HG03103 (cell line): ENCODE data around the gene DST.
"Not testable (repeated sequence)": the region's sequence is repeated elsewhere in the genome, so short reads cannot be mapped to it uniquely, and the experiment has no call there.

Experiments used
- ATAC-seq: cut with Tn5 transposase; IDR thresholded peaks from one replicate; pipeline ENCODE4 v1.9.1; 2021; ENCODE audit warnings: low read depth; ENCODE audit not compliant: unreplicated experiment

DST gene

DNA sequence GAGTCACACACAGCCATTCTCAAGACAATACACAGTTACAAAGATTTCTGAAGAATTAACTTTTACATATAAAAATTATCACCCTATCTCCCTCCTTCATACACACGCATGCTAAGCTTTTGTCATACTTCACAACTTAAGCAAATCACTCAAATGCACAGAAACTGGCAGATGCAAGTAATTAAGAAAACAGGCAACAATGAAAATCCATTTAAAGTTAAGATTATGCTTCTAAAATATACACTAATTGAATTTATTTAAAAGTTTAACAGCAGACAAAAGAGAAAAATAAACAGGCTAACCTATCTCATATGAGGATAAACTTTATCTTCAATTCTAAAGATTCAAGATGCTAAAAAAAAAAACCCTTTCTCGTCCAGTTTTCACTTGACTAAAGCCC, 68.4 kb downstream of the DST start:
- no peak for ATAC-seq

DNA sequence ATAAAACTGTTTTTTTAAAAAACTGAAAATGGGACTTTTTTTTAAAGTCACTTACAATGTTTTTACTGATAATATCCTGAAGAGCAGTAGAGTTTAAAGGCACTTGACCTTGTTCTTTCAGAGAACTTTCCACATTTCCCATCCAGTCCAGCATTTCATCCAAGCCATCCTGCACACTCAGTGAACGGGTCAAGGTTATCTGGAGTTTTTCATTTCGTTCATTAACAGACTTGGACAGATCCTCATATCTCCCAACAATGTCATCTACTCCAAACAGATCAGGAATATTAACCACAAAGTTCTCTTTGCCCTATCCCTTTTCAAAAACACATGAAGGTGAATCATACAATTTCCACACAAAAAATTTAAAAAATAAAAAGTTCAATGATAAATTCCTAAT, 69.1 kb downstream of the DST start:
- no peak for ATAC-seq

DNA sequence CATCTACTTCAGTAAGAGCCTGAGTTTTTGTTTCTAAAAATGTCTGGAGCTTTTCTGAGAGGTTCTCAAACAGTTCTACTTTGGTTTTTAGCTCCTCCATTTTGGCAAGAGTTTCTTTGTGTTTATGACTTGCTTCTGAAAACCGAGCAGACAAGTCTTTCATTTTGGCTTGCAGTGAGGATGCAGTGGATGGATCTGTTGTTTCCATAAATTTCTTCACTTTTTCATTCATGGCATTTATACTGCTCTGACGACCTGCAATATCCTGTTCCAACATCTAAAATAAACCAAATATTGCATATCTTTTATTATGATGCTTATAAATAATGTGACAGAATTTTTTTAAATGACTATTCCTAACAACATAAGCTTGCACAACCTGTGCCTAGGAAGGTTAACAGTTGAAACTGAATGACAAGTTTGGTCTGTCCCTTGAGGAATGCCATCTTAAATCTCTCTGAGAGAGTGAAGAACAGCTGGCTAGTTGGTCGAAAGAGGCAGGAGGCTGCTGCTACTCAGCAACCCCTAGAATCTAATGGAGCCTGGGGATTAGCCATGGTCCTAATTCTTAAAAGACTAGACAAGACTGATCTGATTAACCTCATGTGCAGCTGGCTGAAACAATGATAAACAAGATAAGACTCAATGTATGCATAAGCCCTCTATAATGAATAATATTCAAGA, 69.8 kb downstream of the DST start:
- ATAC-seq = no peak

DNA sequence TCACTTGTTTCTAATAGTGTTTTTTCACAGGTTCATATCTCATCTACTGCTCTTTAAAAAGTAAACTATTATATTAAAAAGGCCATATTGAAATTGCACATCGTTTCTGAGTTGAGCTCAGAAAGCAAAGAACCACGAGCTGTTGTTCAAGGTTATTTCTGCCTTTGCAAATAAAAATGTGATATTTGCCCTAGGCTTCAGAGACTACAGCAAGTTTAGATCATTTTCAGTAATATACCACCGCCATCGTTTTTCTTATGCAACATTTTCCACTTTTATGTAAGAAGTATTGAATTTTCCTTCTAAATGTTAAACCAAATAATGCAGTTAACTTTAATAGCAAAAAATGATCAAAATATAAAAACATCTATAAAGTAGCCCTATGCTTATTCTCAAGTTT, 71.1 kb downstream of the DST start:
- ATAC-seq = no peak

DNA sequence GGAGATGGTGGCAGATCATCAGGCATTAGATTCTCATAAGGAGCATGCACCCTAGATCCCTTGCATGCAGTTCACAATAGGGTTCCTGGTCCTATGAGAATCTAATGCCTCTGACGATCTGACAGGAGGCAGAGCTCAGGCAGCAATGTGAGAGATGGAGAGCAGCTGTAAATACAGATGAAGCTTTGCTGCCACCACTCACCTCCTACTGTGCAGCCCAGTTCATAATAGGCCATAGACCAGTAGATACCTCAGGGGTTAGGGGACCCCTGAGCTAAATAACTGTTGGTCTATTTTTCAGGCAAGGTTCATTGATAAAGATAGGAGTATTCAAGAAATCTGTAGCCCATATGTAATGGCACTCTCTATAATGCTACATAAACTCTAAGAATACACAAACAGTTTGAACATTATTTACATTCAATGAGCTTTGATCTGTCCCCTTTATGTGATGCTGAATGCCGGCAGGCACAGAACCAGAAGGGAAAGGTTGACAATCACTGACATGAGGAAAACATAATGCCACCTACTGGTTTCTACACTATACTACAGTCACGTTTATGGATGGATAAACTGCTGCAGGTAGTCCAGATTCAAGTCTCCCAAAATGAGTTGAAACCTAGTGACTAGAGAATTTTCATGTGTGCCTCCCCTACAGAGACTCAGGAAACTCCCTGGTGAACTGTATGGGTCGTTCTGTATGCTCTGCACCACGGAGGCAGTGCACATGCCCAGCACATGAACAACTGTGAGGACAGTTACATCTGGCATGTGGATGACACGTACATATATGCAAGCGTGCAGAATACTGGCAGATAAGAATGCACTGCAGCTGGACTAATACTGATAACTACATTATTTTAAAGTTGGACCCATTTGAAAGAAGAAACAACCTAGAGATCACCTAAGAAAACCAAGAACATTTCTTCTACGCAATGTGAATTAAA, 72.0 kb downstream of the DST start:
- ATAC-seq = peak; percentile 95

DNA sequence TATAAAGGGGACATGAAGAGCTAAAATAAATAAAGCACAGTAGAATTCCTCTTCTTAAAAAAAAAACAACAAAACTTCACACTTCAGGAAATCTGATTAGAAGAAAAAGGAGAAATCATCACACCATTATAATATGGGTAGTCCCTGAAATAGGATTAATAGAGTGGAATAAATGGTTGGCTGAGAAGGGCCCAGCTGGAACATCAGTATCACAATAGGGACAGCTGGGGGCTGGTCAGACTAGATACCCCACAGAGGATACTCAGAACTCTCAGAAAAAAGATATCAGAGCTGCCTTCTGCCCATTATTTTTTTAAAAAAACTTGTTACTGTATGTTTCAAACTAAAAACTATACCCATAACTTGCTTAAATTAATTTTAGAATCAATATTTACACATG, 75.2 kb downstream of the DST start:
- ATAC-seq = no peak

DNA sequence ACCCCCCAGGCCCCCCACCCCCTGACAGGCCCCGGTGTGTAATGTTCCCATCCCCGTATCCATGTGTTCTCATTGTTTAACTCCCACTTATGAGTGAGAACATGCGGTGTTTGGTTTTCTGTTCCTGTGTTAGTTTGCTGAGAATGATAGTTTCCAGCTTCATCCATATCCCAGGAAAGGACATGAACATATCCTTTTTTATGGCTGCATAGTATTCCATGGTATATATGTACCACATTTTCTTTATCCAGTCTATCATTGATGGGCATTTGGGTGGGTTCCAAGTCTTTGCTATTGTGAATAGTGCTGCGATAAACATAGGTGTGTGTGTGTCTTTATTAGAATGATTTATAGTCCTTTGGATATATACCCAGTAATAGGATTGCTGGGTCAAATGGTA, 80.0 kb downstream of the DST start:
- not testable (repeated sequence) for ATAC-seq

DNA sequence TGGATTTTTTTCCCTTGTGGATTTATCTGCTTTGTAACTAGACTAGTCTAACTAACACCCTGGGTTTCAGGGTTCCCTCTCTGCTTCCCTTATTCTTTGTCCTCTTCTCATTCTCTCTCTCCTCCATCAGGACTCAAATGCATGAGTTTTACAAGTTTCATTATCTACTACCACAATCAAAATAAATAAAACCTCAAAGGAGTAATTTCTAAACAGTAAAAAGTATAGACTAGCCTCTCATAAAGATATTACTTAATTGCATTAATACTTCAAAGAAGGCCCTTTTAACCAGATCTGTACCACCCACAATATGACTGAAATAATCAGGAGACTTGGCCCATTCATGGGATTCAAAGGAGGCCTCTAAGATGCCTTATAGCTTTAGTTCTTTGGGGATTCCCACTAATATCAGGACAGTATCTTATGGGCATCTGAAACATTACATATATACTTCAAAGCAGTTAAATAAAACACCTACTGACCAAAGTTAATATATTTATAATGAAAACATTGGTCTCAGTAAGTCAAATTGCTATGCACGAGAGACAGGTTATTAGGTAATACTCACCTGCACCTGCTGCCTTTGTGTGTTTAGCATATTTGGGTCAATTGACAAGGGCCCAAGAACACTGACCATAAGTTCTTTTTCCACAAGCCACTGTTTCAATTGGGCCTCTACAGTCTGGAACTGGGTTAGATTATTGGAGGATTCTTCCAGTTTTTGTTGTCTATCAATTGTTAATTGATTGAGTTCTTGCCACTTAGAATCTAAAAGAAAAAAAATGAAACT, 85.7 kb downstream of the DST start:
- ATAC-seq = no peak

DNA sequence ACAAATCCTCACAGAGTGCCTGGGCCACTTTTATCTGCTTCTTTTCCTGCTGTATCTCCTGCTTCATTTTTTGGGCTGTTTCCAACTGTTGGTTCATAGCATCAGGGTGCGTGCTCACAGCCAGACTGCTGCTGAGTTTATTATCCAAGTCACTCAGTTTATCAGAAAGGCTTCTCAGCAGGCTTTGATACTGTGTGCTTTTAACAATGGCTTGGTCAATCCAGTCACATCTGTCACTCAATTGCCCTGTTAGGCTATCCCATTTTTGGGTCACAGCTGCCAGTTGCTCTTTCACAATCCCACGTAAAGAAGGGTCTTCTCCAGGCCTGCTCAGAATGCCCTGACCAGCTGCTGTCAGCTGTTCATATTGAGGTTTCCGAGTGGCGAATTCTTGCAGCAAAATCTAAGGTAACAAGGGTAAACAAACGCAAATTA, 87.2 kb downstream of the DST start:
- no peak for ATAC-seq

DNA sequence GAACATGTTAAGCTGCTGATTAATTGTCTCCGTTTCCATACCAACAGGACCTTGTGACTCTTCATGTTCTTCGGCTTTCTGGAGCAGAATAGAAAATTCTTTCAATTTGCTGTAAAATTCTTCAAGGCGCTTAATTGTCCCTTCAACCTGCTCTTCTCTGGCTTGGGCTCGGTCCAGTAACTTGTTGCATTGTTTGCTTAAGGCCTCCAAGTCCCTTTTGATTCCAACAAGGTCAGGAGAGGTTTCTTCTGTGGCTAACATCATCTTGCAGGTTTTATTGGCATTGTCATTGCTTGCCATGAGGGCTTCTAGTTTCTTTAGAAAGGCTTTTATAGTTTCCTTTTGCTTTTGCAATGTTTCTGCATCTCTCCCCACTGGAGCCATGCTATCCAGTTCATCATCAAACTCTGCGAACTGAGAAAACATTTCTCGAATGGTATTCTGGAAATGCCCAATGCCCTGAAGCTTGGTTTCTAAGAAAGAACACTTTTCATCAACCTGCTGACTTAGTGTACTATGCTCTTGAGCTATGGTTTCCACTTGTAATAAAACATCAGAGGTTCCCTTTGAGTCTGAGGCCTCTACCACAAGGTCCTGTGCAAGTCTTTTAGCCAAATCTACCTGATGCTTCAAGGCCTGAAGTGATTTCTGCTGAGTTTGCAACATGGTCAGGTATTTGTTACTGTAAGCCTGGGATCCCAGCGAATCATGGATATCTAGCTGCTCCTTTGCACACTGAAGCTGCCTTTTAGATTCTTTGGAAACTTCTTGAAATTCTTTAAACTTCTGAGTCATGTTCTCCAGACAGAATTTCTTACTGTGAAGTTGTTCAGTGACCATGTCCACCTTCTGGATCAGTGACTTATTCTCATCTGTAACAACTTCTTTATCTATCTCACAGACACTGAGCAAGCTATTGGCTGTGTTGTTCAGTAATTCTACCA, 90.2 kb downstream of the DST start:
- ATAC-seq = no peak

DNA sequence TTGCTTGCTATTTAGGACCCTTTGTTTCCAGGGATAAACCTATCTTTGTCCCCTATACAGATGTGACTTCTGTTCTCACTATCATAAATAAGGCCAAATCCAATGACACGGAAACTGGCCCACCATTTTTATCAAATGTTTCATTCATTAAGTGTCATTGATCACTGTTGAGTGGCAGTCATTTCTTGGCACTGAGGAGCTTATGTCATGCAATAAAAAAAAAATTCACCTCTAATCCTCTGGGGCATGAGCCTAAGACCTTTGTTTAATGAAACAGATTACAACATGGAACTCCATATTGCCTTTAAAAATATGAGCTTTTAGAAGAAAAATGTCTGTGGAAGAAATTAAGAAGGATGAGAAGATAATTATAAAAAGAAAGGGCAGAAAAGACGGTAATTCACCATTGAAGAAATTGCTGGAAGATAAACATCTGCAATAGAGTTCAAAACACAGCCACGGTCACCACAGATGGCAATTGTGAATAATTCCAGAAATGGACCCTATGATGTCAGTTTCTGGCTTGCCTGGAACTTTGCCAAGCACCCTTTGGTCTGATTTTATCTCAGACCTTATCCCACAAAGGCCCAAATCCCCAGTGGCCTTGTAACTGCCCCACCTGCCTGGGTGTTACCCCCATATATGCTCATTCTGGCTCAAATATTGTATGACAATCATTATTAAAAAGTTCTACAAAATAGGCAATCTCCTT, 91.1 kb downstream of the DST start:
- ATAC-seq = no peak

DNA sequence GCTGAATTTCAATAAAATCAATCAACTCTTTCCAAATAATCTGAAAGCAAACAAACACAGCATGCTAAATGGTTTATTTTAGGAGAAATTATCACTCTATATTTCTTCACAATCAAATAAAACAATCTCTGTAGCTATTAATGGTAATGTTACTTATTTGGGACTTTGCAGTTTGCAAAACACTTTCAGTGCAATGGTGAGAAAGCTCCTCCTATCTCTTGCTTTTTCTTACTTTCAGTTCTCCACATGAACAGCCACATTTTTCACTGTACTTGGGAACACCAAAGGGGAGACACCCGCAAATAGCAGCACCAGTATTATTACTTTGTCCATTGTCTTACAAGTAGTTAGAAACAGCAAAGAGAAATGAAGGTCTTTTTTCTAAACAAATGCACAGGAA, 92.4 kb downstream of the DST start:
- ATAC-seq = no peak

DNA sequence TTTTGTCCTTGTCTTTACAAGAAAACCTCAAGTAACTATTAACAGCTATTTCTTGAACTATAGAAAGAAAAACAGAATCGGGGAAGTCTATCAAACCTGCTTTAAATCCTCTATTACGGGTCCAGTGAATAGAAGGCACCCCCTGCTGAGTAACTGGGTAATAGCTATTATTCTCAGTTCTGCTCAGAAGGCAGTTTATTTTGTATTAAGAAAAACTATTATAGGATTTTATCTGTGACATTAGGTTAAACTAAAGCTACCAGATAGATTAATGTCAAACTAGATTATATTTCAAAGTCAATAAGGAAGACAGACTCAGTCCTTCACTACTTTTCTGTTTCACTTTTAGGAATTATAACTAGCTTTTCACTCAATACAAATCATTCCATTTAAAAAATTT, 93.7 kb downstream of the DST start:
- ATAC-seq = no peak

DNA sequence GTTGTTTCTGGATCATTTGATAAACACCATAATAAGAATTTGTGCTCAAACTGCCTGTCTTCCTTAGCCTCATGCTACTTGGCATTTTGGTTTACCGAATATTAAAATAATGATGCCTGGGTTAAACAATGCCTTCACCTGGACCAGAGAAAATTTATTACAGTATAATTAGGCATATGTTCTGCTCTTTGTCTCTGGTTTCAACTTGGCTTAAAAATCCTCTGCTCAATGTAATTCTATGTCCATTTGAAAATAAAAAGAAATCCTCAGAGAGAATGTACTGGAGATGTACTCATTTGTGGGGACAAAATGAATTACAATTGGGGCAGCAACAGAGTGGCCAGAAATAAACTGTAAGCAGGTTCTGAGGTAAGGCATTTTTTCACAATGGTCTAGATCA, 95.0 kb downstream of the DST start:
- no peak for ATAC-seq

DNA sequence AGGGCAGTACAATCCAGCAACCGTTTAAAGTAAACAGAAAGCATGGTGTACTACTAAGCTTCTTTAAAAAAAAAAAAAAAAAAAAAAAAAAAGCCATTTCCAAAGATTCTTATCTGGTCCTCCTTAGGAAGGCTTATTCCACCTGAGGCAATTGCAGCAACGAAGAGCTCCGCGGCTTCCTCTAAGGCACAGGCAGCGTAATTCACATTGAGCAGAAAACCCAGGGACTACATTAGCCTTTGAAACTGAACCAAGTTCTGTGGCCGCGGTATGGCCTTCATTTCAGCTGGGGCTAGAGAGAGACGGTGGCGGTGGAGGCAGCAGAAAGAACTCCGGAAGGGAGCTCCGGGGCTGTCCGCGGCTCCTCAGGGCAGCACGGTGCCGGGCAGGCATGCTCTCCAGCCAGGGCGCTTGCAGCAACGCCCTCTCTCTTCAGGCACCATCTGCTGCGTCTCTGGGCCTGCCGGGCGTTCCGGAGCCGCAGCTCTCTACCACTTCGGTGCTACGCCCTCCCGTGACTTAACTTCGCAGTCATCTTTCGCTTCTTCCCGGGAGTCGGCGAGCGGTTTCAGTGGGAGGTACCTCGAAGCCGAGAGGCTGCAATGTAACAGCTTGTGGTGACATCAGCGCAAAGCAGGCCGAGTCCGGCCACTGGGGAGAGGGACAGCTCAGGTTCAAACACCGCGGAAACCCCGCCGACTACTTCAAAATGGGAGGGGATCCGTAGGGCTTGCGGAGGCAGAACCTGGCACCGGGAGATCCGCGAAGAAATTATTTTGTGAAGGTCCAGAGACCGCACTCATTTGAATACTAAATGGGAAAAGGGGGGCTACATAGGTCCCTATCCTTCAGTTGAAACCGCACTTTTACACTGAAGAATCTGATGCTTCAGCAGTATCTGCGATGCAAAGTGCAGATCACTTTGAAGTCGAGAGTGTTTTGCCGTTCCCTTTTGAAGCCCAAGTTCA, 100.0 kb downstream of the DST start:
- peak; percentile 90 for ATAC-seq

DNA sequence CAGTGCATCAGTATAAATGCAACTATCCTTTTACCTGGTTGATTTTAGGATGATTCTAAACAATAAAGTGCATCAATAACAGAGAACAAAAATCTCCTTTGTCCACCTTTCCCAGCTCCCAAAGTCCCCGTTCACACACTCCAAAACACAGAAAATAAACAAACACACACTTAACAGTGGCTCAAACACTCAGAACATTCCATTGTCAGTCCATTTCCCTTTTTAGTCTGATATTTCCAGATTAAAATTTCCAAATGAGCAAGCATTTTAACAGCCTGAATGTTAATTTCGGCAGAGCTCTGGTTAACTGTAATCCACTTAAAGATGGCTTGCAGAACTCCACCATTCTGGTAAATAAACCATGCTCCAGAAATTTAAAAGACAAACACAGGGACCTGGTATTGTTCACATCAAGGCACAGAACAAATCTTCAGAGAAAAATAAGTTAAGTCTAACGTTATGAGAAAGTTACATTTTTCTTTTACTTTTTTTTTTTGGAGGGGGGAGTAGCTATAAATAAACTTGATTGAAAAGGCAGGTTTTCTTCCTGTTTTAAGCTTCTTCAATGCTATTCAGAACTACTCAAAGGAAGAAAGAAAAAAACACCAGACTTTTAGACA, 100.8 kb downstream of the DST start:
- no peak for ATAC-seq

DNA sequence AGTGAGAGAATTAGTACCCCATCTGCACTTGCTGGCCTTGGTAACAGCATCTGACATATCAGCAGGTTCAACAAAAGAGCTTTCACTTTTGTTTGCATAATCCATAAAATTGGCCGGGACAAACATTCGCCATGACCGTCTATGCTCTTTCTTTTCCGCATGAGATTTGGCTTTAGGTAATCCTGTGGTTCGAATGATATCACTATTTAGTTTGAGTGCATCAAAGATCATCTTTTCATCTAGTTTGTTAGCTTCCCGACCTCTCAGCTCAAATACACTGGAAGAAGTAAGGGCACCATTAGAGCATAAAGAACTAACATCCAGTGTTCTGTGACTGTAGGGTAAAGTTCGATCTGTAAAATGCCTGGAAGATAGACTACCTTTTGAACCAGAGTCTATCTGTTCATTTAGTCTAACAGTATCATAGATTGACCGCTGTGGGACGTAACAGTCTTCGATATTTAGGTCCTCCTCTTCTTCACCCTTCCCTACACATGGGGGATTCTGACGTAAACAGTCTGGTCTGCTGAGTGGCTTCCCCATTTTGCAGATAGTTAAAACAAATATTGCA, 101.6 kb downstream of the DST start:
- no peak for ATAC-seq
